HepG2 (cell line): Measurements from ENCODE around the gene UGGT1. TPM values are rescaled to one million over a fixed set of nuclear protein-coding genes. Genes with fewer than 3 reads are reported as not detected.
A peak's percentile ranks its signal among the peaks of the same experiment; 100 is the strongest.

Experiments
- ATAC-seq: fragments of 200-7000 bp; cut with Tn5 transposase; 3 replicates; pipeline ENCODE4 v1.9.1; 2020; ENCODE audit warnings: mild to moderate bottlenecking, moderate library complexity
- BruUV-seq: library from RNA; stranded (reverse); fragments of 400-500 nt; replicated peaks from 2 replicates; lab custom pipeline; 2021; lab: Mats Ljungman, UMichigan
- CTCF ChIA-PET: fragments of 300-600 bp; formaldehyde crosslinking; extraction: SDS; loops from one replicate; lab custom pipeline; 2021; ENCODE audit warnings: low total read pairs, inconsistent platforms, low intra/inter-chr PET ratio; lab: Yijun Ruan, JAX
- POLR2A ChIA-PET: fragments of 350-600 bp; sonication (Branson Sonifier 250); formaldehyde crosslinking; loops from one replicate; lab custom pipeline; 2020; ENCODE audit warnings: antibody characterized with exemption, inconsistent platforms; lab: Yijun Ruan, JAX
- DNase-seq: peaks from one replicate; pipeline ENCODE4 v3.0.0-alpha.2; 2015; ENCODE audit warnings: low spot score
- FAIRE-seq: peaks from 3 replicates; lab custom pipeline; 2011; peaks lifted over from hg19 to GRCh38; lab: Jason Lieb, UNC
- H2AFZ ChIP-seq: one replicate; pipeline ENCODE4 v1.6.1; 2011; ENCODE audit warnings: low read length, inconsistent platforms
- H3K27ac ChIP-seq: fragments of 300-600 bp; 3 replicates; pipeline ENCODE4 v1.8.0; 2011; ENCODE audit warnings: mixed run types, mild to moderate bottlenecking, mixed read lengths, low read length, inconsistent platforms; ENCODE audit not compliant: insufficient read depth; ENCODE audit errors: extremely low read length
- H3K27me3 ChIP-seq, 2 experiments: fragments of 200-600 bp in 1 of 2; 2 replicates in 1 of 2; 3 replicates in 1 of 2; pipeline versions ENCODE4 v1.6.0 to v1.8.0; 2011; ENCODE audit warnings: low read length in 2 of 2, mild to moderate bottlenecking in 2 of 2, moderate library complexity in 2 of 2, inconsistent platforms in 1 of 2; ENCODE audit not compliant: insufficient read depth in 2 of 2, control insufficient read depth in 1 of 2
- H3K36me3 ChIP-seq, 2 experiments: fragments of 200-600 bp in 1 of 2; replicated peaks in 1 of 2; 2 replicates in 1 of 2; 3 replicates in 1 of 2; pipeline versions ENCODE4 v1.5.1 to v1.8.0; 2011; ENCODE audit warnings: low read length in 2 of 2, inconsistent platforms in 1 of 2; ENCODE audit not compliant: insufficient read depth in 2 of 2, control insufficient read depth in 1 of 2
- H3K4me1 ChIP-seq: 2 replicates; pipeline ENCODE4 v1.5.1; 2012; ENCODE audit warnings: low read length, inconsistent platforms; ENCODE audit not compliant: insufficient read depth
- H3K4me2 ChIP-seq: 2 replicates; pipeline ENCODE4 v1.6.0; 2011; ENCODE audit warnings: low read depth, low read length, inconsistent platforms
- H3K4me3 ChIP-seq, 3 experiments: fragments of 200-600 bp in 1 of 3; sonication (generic), shearing (Covaris generic) in 1 of 3; replicated peaks in 1 of 3; 2 replicates each; pipeline ENCODE4 v1.5.1; 2011 to 2016; ENCODE audit warnings: low read length in 3 of 3, inconsistent platforms in 2 of 3, low read depth in 2 of 3, mild to moderate bottlenecking in 2 of 3, control low read depth in 1 of 3, mixed read lengths in 1 of 3; ENCODE audit not compliant: insufficient read depth in 1 of 3
- H3K79me2 ChIP-seq: one replicate; pipeline ENCODE4 v1.6.1; 2011; ENCODE audit warnings: low read length, inconsistent platforms; ENCODE audit not compliant: insufficient read depth
- H3K9ac ChIP-seq: 2 replicates; pipeline ENCODE4 v1.6.0; 2011; ENCODE audit warnings: mild to moderate bottlenecking, low read depth, low read length, inconsistent platforms; ENCODE audit not compliant: insufficient read depth
- H3K9me3 ChIP-seq: 2 replicates; pipeline ENCODE4 v1.5.1; 2012; ENCODE audit warnings: mild to moderate bottlenecking, low read length
- H4K20me1 ChIP-seq: 2 replicates; pipeline ENCODE4 v1.6.0; 2011; ENCODE audit warnings: inconsistent platforms, mild to moderate bottlenecking, low read length, moderate library complexity; ENCODE audit not compliant: insufficient read depth
- CEBPB ChIP-seq: IDR thresholded peaks from 2 replicates; pipeline ENCODE4 v1.6.1; 2011; ENCODE audit warnings: low read depth, low read length, improper control_type of control experiment, borderline replicate concordance
- CEBPG ChIP-seq: IDR thresholded peaks from 2 replicates; pipeline ENCODE4 v1.6.1; 2016
- FOXA1 ChIP-seq, 2 experiments: fragments of 450-650 bp in 1 of 2; sonication (generic) in 1 of 2; formaldehyde crosslinking in 1 of 2; IDR thresholded peaks; 2 replicates each; pipeline versions ENCODE4 v1.4.0 to v1.6.1; 2016 to 2020; ENCODE audit warnings: missing genetic modification reagents in 1 of 2
- MAFK ChIP-seq, 2 experiments: IDR thresholded peaks in 1 of 2; conservative IDR thresholded peaks in 1 of 2; 2 replicates each; pipeline ENCODE4 v1.6.1; 2011; ENCODE audit warnings: improper control_type of control experiment in 2 of 2, low read length in 2 of 2
- SMC3 ChIP-seq: IDR thresholded peaks from 2 replicates; pipeline ENCODE4 v1.6.1; 2011; ENCODE audit warnings: low read length, improper control_type of control experiment
- STAG1 ChIP-seq: sonication (generic); formaldehyde crosslinking; IDR thresholded peaks from 2 replicates; pipeline ENCODE4 v1.4.0; 2020; ENCODE audit warnings: missing genetic modification reagents
- TEAD3 ChIP-seq: optimal IDR thresholded peaks from 2 replicates; pipeline ENCODE3; 2016; ENCODE audit warnings: borderline replicate concordance
- ZMYM3 ChIP-seq: sonication (generic); formaldehyde crosslinking; IDR thresholded peaks from 2 replicates; pipeline ENCODE4 v1.5.1; 2020; ENCODE audit warnings: mild to moderate bottlenecking, missing genetic modification reagents
- ZNF766 ChIP-seq: sonication (generic); formaldehyde crosslinking; IDR thresholded peaks from 2 replicates; pipeline ENCODE4 v1.5.0; 2020; ENCODE audit warnings: missing genetic modification reagents, borderline replicate concordance
- WGBS: methylation state at CpG from one replicate; pipeline ENCODE4 v1.1.6; 2017; ENCODE audit warnings: low lambda C conversion rate; 5-methylcytosine and 5-hydroxymethylcytosine counted together
- in situ Hi-C: cut with HindIII; loops from 2 replicates; pipeline ENCODE4 v1.10.0; 2017; ENCODE audit warnings: low pct_unique_long_range_greater_than_20kb; ENCODE audit not compliant: extremely low pct_ligation_motif_present
- intact Hi-C: fragments of 100-400 bp; cut with micrococcal nuclease; formaldehyde crosslinking; loops from one replicate; pipeline ENCODE4 v1.10.0; 2022; ENCODE audit not compliant: unreplicated experiment
- polyA plus RNA-seq, 8 experiments: library from polyadenylated mRNA; depleted of rRNA in 3 of 8; stranded (reverse) in 7 of 8; unstranded in 1 of 8; fragments of >200 nt; fragmentation: Illumina TruSeq in 4 of 8; extraction: Trizol in 4 of 8; gene quantifications; 2 replicates each; pipeline versions ENCODE4 v1.2.1 to v1.2.3, GENCODE V29; 2011 to 2016; ENCODE audit warnings: low read depth in 4 of 8, missing spikeins in 1 of 8, mixed read lengths in 1 of 8; ENCODE audit not compliant: insufficient read depth in 1 of 8
- total RNA-seq, 5 experiments: library from RNA; depleted of rRNA; stranded (reverse); fragments of >200 nt; fragmentation: Illumina TruSeq; extraction: Trizol; gene quantifications; 2 replicates each; pipeline ENCODE4 v1.2.3, GENCODE V29; 2016; ENCODE audit warnings: low read depth in 1 of 5
- TF ChIP-seq, protein P1 (sequence below): sonication (generic); formaldehyde crosslinking; IDR thresholded peaks from 2 replicates; pipeline ENCODE4 v1.5.0; 2020; ENCODE audit warnings: mild to moderate bottlenecking, missing genetic modification reagents, moderate library complexity
- TF ChIP-seq, protein P2 (sequence below): sonication (generic); formaldehyde crosslinking; IDR thresholded peaks from 2 replicates; pipeline ENCODE4 v1.4.0; 2020; ENCODE audit warnings: missing genetic modification reagents

Gene UGGT1
- total and polyA plus RNA-seq, 2 of the 13 experiments (the other 11 are each of a cell fraction or from before 2014, with no cell fraction given): 35.8 to 83.2 TPM

DNA sequence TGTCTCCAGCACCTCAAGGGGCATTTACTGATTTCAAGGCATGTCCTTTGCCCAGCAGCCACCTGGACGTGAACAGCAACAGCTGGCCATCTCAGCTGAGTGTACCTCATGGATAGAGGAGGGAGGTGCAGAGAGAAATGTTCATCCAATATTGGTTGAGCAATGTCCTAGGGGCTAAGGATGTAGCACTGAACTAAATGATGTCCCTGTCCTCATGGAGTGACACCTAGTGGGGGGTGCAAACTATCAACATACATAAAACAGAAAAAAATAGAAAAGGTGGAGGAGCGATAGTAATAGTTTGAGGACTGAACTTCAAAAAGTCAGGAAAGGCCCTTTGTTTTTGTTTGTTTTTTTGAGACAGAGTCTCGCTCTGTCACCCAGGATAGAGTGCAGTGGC is 4.8 kb upstream of the UGGT1 start:
- POLR2A ChIA-PET: no interaction called here
- H3K4me1 ChIP-seq: peaks cover 17% of the 10 kb centered on the region
- ATAC-seq (no peak), FAIRE-seq (peak; percentile 51), DNase-seq (peak; percentile 49)
- peaks cover 8% of the 10 kb centered on the region for H3K9me3 ChIP-seq
- intact Hi-C loops (loop anchor here (1.0 kb wide), 1 partner anchor 23 kb away; no protein-coding TSS in a partner anchor), in situ Hi-C loops (no loop called here)
- H3K27ac ChIP-seq: no peak overlapping the region
- H2AFZ ChIP-seq: no peak overlapping the region
- CTCF ChIA-PET: interaction anchor here (1.4 kb wide), 1 partner anchor 24 kb away, joined by 5 read pairs; no protein-coding TSS in a partner anchor
- H4K20me1 ChIP-seq: no peaks in the 10 kb centered on the region
- H3K9ac ChIP-seq: no peak overlapping the region
- peaks cover under 1% of the 10 kb centered on the region for H3K79me2 ChIP-seq
- TF ChIP-seq, protein P1, sequence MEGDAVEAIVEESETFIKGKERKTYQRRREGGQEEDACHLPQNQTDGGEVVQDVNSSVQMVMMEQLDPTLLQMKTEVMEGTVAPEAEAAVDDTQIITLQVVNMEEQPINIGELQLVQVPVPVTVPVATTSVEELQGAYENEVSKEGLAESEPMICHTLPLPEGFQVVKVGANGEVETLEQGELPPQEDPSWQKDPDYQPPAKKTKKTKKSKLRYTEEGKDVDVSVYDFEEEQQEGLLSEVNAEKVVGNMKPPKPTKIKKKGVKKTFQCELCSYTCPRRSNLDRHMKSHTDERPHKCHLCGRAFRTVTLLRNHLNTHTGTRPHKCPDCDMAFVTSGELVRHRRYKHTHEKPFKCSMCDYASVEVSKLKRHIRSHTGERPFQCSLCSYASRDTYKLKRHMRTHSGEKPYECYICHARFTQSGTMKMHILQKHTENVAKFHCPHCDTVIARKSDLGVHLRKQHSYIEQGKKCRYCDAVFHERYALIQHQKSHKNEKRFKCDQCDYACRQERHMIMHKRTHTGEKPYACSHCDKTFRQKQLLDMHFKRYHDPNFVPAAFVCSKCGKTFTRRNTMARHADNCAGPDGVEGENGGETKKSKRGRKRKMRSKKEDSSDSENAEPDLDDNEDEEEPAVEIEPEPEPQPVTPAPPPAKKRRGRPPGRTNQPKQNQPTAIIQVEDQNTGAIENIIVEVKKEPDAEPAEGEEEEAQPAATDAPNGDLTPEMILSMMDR: peak; percentile 47
- TF ChIP-seq ZMYM3 (CRISPR knock-in tag) (no peak), SMC3 (peak; percentile 3; the same call in 1 of the 2 replicates), ZNF766 (no peak), FOXA1 (IDR thresholded peaks at IDR 0.05) (no peak), FOXA1 (CRISPR knock-in tag; IDR thresholded peaks at IDR 0.05) (peak; percentile 26; the same call in 1 of the 2 replicates), STAG1 (CRISPR knock-in tag) (peak; percentile 15; the same call in 1 of the 2 replicates), CEBPB (peak; percentile 47; the same call in 1 of the 2 replicates), CEBPG (CRISPR knock-in tag) (peak; percentile 80), MAFK (conservative IDR thresholded peaks at IDR 0.05 in 1 of 2, IDR thresholded peaks at IDR 0.05 in 1 of 2; ENCODE audit: low read length in 2 of 2) (no peak), TEAD3 (peak; percentile 22)
- TF ChIP-seq, protein P2, sequence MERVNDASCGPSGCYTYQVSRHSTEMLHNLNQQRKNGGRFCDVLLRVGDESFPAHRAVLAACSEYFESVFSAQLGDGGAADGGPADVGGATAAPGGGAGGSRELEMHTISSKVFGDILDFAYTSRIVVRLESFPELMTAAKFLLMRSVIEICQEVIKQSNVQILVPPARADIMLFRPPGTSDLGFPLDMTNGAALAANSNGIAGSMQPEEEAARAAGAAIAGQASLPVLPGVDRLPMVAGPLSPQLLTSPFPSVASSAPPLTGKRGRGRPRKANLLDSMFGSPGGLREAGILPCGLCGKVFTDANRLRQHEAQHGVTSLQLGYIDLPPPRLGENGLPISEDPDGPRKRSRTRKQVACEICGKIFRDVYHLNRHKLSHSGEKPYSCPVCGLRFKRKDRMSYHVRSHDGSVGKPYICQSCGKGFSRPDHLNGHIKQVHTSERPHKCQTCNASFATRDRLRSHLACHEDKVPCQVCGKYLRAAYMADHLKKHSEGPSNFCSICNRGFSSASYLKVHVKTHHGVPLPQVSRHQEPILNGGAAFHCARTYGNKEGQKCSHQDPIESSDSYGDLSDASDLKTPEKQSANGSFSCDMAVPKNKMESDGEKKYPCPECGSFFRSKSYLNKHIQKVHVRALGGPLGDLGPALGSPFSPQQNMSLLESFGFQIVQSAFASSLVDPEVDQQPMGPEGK (CRISPR knock-in tag): peak; percentile 40; the same call in 1 of the 2 replicates
- no TSS peak for BruUV-seq
- H3K4me2 ChIP-seq: peak overlapping the region; percentile 12
- H3K27me3 ChIP-seq: no peaks in the 10 kb centered on the region; a peak in 1 of 5 replicates
- H3K4me3 ChIP-seq: no peak overlapping the region
- WGBS: 27% methylated on average over 3 of the region's 3 CpGs
- no peaks in the 10 kb centered on the region for H3K36me3 ChIP-seq
